GM13976 (cell line): ENCODE data around the gene ASPRV1.

Source experiments
- DNase-seq: peaks from one replicate; pipeline ENCODE4 v3.0.0; 2012; ENCODE audit warnings: low spot score
- CTCF ChIP-seq: IDR thresholded peaks from 2 replicates; pipeline ENCODE4 v1.5.1; 2012; ENCODE audit warnings: borderline replicate concordance, mild to moderate bottlenecking; ENCODE audit not compliant: insufficient read depth; ENCODE audit errors: extremely low read depth, missing control alignments, control extremely low read depth
- in situ Hi-C: fragments of 300-500 bp; cut with MboI; formaldehyde crosslinking; loops from one replicate; pipeline ENCODE4 v1.12.0; 2022; ENCODE audit warnings: low sequenced_read_pairs, mixed read lengths, inconsistent platforms; ENCODE audit not compliant: unreplicated experiment

Gene ASPRV1

GRCh38 chr2:69945441-69945840 is 16.0 kb downstream of the ASPRV1 start:
- no peak for DNase-seq
- in situ Hi-C loops: no loop called here
- TF ChIP-seq CTCF: no peak

GRCh38 chr2:69944756-69945155 is 16.7 kb downstream of the ASPRV1 start:
- DNase-seq: no peak
- in situ Hi-C loops: no loop called here
- TF ChIP-seq CTCF: no peak

GRCh38 chr2:69943843-69944525 is 17.4 kb downstream of the ASPRV1 start:
- no peak for TF ChIP-seq CTCF
- DNase-seq: no peak
- in situ Hi-C loops: no loop called here

- no peak for DNase-seq
- no peak for TF ChIP-seq CTCF
- in situ Hi-C loops: no loop called here
These were observed 18.2 kb downstream of the ASPRV1 start for GRCh38 chr2:69943000-69943842.

GRCh38 chr2:69940691-69941090 is 20.7 kb downstream of the ASPRV1 start:
- no peak for DNase-seq
- in situ Hi-C loops: no loop called here
- no peak for TF ChIP-seq CTCF

- DNase-seq: no peak
- TF ChIP-seq CTCF: no peak
- in situ Hi-C loops: no loop called here
These were observed 21.7 kb downstream of the ASPRV1 start for GRCh38 chr2:69939722-69940121.
